PFSK-1 (cell line): ENCODE results near the gene ID3.

ENCODE experiments used
- FOXP2 ChIP-seq: optimal IDR thresholded peaks from 2 replicates; pipeline ENCODE3; 2011; ENCODE audit warnings: borderline replicate concordance, control low read depth, inconsistent platforms; ENCODE audit not compliant: insufficient read depth; ENCODE audit errors: extremely low read length, extremely low read depth
- POLR2AphosphoS5 ChIP-seq: IDR thresholded peaks from 2 replicates; pipeline ENCODE4 v1.6.1; 2012; ENCODE audit warnings: low read depth, mild to moderate bottlenecking, control low read depth, low read length, moderate library complexity
- REST ChIP-seq, 2 experiments: IDR thresholded peaks; 2 replicates each; pipeline versions ENCODE4 v1.6.1 to v1.8.0; 2011 to 2012; ENCODE audit warnings: low read depth in 2 of 2, low read length in 2 of 2, control low read depth in 1 of 2, inconsistent platforms in 1 of 2, mild to moderate bottlenecking in 1 of 2, moderate library complexity in 1 of 2; ENCODE audit not compliant: insufficient read depth in 1 of 2
- SIN3A ChIP-seq: IDR thresholded peaks from 2 replicates; pipeline ENCODE4 v1.6.1; 2012; ENCODE audit warnings: mild to moderate bottlenecking, low read length, moderate library complexity, borderline replicate concordance; ENCODE audit not compliant: insufficient read depth
- TAF1 ChIP-seq: IDR thresholded peaks from 2 replicates; pipeline ENCODE4 v1.6.1; 2012; ENCODE audit warnings: low read length, control low read depth, borderline replicate concordance; ENCODE audit not compliant: insufficient read depth

The ID3 gene

DNA sequence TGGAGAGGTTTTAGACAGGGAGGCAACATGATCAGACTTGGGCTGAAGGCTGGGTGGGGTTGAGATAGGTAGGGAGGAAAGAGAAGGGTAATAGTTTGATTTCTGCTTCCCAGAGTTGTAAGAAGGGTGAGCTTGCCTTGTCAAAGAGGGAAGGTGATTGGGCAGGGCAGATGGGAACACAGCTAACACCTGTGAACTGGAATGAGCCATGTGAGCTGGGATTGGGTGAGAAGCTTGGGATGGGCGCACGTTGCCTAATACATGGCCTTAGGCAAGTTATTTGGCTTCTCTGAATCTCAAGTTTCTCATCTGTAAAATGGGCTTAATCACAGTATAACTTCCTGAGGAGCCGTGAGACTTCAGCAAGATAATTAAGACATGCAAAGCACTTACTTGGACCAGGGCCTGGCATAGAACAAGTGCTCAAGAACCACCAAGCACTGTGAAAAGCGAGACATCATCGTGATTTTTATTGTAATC lies 33.8 kb upstream of the ID3 start:
- no peak for TF ChIP-seq POLR2AphosphoS5
- no peak for TF ChIP-seq REST (IDR thresholded peaks at IDR 0.05; ENCODE audit: insufficient read depth in 1 of 2, low read depth in 2 of 2, low read length in 2 of 2)
- no peak for TF ChIP-seq FOXP2
- no peak for TF ChIP-seq TAF1

GRCh38 chr1:23592209-23592892 lies 33.0 kb upstream of the ID3 start:
- TF ChIP-seq TAF1 (no peak), FOXP2 (no peak), SIN3A (no peak), POLR2AphosphoS5 (no peak), REST (IDR thresholded peaks at IDR 0.05; ENCODE audit: insufficient read depth in 1 of 2, low read depth in 2 of 2, low read length in 2 of 2) (no peak)

DNA sequence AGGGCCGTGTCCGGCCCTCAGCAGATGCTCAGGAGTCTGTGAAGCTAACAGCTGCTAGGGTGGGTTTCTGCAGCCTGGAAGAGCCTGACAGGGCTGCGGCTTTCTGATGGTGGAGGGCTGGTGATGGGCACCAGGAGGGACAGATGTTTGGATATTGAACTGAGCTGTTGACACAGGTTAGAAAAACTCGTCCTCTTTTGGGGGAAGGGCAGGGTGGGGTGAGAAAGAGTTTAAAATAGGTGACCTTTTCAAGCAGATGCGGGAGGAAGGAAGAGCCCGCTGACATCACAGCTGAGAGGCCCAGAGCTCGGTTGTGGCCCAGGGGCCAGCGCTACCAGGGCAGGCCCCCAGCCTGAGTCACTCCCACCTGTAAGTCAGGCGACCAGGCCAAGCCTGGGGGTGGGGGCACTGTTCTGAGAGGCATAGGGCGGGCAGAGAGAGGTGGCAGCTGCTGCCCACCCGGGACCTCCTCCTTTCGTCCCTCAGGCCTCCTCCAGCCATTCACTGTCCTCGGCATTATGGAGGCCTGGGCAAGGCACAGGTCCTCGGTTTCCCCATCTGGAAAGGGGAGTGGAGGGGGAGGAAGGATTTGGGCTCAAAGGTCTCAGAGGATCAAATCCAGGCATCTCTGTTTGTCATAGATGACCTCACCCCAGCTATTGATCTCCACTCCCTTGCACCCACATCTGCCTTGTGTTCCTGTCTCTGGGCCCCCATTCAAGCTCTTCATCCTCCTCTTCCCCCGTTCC lies 32.3 kb upstream of the ID3 start:
- peak; percentile 73 for TF ChIP-seq FOXP2
- TF ChIP-seq TAF1 = no peak

GRCh38 chr1:23590058-23590783 lies 30.9 kb upstream of the ID3 start:
- TF ChIP-seq FOXP2 = no peak
- TF ChIP-seq POLR2AphosphoS5 = no peak
- no peak for TF ChIP-seq TAF1
- TF ChIP-seq REST (IDR thresholded peaks at IDR 0.05; ENCODE audit: insufficient read depth in 1 of 2, low read depth in 2 of 2, low read length in 2 of 2) = no peak
- no peak for TF ChIP-seq SIN3A

DNA sequence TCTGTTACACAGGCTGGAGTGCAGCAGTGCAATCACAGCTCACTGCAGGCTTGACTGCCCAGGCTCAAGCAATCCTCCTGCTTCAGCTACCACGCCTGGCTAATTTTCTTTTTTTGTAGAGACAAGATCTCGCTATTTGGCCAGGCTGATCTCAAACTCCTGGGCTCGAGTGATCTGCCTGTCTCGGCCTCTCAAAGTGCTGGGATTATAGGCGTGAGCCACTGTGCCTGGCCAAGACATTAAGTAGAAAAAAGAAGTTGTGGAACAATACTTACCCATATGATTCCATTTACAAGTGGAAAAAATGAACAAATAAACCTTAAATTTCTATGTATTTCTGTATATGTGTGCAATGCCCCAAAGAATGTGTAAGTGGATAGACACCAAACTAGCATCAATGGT lies 30.3 kb upstream of the ID3 start:
- TF ChIP-seq REST (IDR thresholded peaks at IDR 0.05; ENCODE audit: insufficient read depth in 1 of 2, low read depth in 2 of 2, low read length in 2 of 2) = no peak
- no peak for TF ChIP-seq SIN3A
- TF ChIP-seq POLR2AphosphoS5 = no peak
- TF ChIP-seq FOXP2 = no peak
- no peak for TF ChIP-seq TAF1
